GM23338 (cell line): Measurements from ENCODE around the gene GPD1. TPM values are rescaled to one million over a fixed set of nuclear protein-coding genes. Genes with fewer than 3 reads are reported as not detected.

Source experiments
- ATAC-seq: fragments of 200-7000 bp; cut with Tn5 transposase; 3 replicates; pipeline ENCODE4 v1.9.1; 2020
- DNase-seq: peaks from one replicate; pipeline ENCODE4 v3.0.0-alpha.2; 2015; ENCODE audit warnings: low spot score
- H2AFZ ChIP-seq: fragments of 200-600 bp; sonication (generic); 2 replicates; pipeline ENCODE4 v1.8.0; 2016; ENCODE audit warnings: antibody characterized with exemption, mild to moderate bottlenecking, moderate library complexity
- H3F3A ChIP-seq: fragments of 200-600 bp; sonication (generic); replicated peaks from 2 replicates; pipeline ENCODE4 v1.8.0; 2017; ENCODE audit warnings: antibody characterized with exemption, mixed run types, low read depth
- H3K27ac ChIP-seq: fragments of 200-600 bp; sonication (generic); 2 replicates; pipeline ENCODE4 v1.6.1; 2016; ENCODE audit warnings: low read depth
- H3K27me3 ChIP-seq: fragments of 200-600 bp; sonication (generic); 2 replicates; pipeline ENCODE4 v1.8.0; 2016; ENCODE audit warnings: mild to moderate bottlenecking, mixed run types, moderate library complexity; ENCODE audit not compliant: insufficient read depth
- H3K36me3 ChIP-seq: fragments of 200-600 bp; sonication (generic); 2 replicates; pipeline ENCODE4 v1.8.0; 2016; ENCODE audit warnings: mild to moderate bottlenecking; ENCODE audit not compliant: insufficient read depth
- H3K4me1 ChIP-seq: fragments of 200-600 bp; sonication (generic); 2 replicates; pipeline ENCODE4 v1.8.0; 2016; ENCODE audit warnings: mild to moderate bottlenecking, moderate library complexity; ENCODE audit not compliant: insufficient read depth
- H3K4me2 ChIP-seq: fragments of 200-600 bp; sonication (generic); 2 replicates; pipeline ENCODE4 v1.7.1; 2017; ENCODE audit warnings: mixed run types
- H3K4me3 ChIP-seq: fragments of 200-600 bp; sonication (generic); 2 replicates; pipeline ENCODE4 v1.6.1; 2016; ENCODE audit warnings: mixed run types
- H3K79me2 ChIP-seq: fragments of 200-600 bp; sonication (generic); replicated peaks from 2 replicates; pipeline ENCODE4 v1.8.0; 2017; ENCODE audit warnings: mild to moderate bottlenecking; ENCODE audit not compliant: insufficient read depth
- H3K9me2 ChIP-seq: fragments of 200-600 bp; sonication (generic); 2 replicates; pipeline ENCODE4 v1.8.0; 2017; ENCODE audit not compliant: insufficient read depth
- H4K20me1 ChIP-seq: fragments of 200-600 bp; sonication (generic); replicated peaks from 2 replicates; pipeline ENCODE4 v1.8.0; 2017; ENCODE audit warnings: mild to moderate bottlenecking; ENCODE audit not compliant: insufficient read depth
- H3K27ac Mint-ChIP-seq: 2 replicates; pipeline ENCODE4 v1.8.0; 2020; ENCODE audit warnings: inconsistent platforms, mild to moderate bottlenecking, moderate library complexity, mixed read lengths
- H3K27me3 Mint-ChIP-seq: 3 replicates; pipeline ENCODE4 v1.8.0; 2022; ENCODE audit warnings: low read depth, mild to moderate bottlenecking, moderate library complexity, mixed read lengths, inconsistent platforms; ENCODE audit not compliant: insufficient read depth, poor library complexity
- H3K36me3 Mint-ChIP-seq: 3 replicates; pipeline ENCODE4 v1.8.0; 2021; ENCODE audit warnings: low read depth, mild to moderate bottlenecking, inconsistent platforms, moderate library complexity, mixed read lengths
- H3K4me1 Mint-ChIP-seq: 3 replicates; pipeline ENCODE4 v1.8.0; 2020; ENCODE audit warnings: mild to moderate bottlenecking, inconsistent platforms, mixed read lengths
- H3K4me3 Mint-ChIP-seq: 3 replicates; pipeline ENCODE4 v1.8.0; 2021; ENCODE audit warnings: moderate library complexity, mild to moderate bottlenecking, inconsistent platforms, mixed read lengths
- H3K9me3 Mint-ChIP-seq: 3 replicates; pipeline ENCODE4 v1.8.0; 2020; ENCODE audit warnings: moderate library complexity, mild to moderate bottlenecking, inconsistent platforms, mixed read lengths
- CREB1 ChIP-seq: fragments of 250-450 bp; sonication (Bioruptor Pico); IDR thresholded peaks from 2 replicates; pipeline ENCODE4 v1.5.0; 2020; ENCODE audit warnings: low read depth, mild to moderate bottlenecking, moderate library complexity
- ETS1 ChIP-seq: IDR thresholded peaks from 2 replicates; pipeline ENCODE4 v1.6.1; 2016; ENCODE audit warnings: antibody characterized with exemption
- EZH2 ChIP-seq: fragments of 200-600 bp; sonication (generic); IDR thresholded peaks from one replicate; pipeline ENCODE4 v1.8.0; 2017; ENCODE audit warnings: antibody characterized with exemption, mild to moderate bottlenecking, low read depth; ENCODE audit not compliant: unreplicated experiment
- EZH2phosphoT487 ChIP-seq: fragments of 200-600 bp; sonication (generic); IDR thresholded peaks from one replicate; pipeline ENCODE4 v1.8.1; 2018; ENCODE audit warnings: antibody characterized with exemption; ENCODE audit not compliant: unreplicated experiment
- JUNB ChIP-seq: IDR thresholded peaks from one replicate; pipeline ENCODE4 v1.6.1; 2016; ENCODE audit warnings: antibody characterized with exemption; ENCODE audit not compliant: unreplicated experiment
- NANOG ChIP-seq: IDR thresholded peaks from 2 replicates; pipeline ENCODE4 v1.6.1; 2016; ENCODE audit warnings: antibody characterized with exemption, borderline replicate concordance
- POLR2AphosphoS5 ChIP-seq: IDR thresholded peaks from 2 replicates; pipeline ENCODE4 v1.6.1; 2016; ENCODE audit warnings: antibody characterized with exemption, low read depth
- REST ChIP-seq: IDR thresholded peaks from one replicate; pipeline ENCODE4 v1.6.1; 2018; ENCODE audit warnings: antibody characterized with exemption; ENCODE audit not compliant: unreplicated experiment
- STAT1 ChIP-seq: IDR thresholded peaks from one replicate; pipeline ENCODE4 v1.6.1; 2016; ENCODE audit warnings: antibody characterized with exemption; ENCODE audit not compliant: unreplicated experiment
- ZNF114 ChIP-seq: fragments of 250-450 bp; sonication (Bioruptor Pico); IDR thresholded peaks from 2 replicates; pipeline ENCODE4 v1.5.0; 2020; ENCODE audit warnings: mild to moderate bottlenecking, moderate library complexity
- ZNF331 ChIP-seq: fragments of 250-450 bp; sonication (Bioruptor Pico); IDR thresholded peaks from 2 replicates; pipeline ENCODE4 v1.5.0; 2020; ENCODE audit warnings: low read depth, mild to moderate bottlenecking, moderate library complexity
- polyA plus RNA-seq: library from polyadenylated mRNA; unstranded; fragments of >200 nt; fragmentation: Nextera tagmentation; extraction: Ambion mirVana; gene quantifications from 2 replicates; pipeline ENCODE4 v1.2.1, GENCODE V29; 2016
- total RNA-seq: library from RNA; depleted of rRNA; stranded (reverse); fragments of >200 nt; shearing (Covaris generic); gene quantifications from 2 replicates; pipeline ENCODE4 v1.2.3, GENCODE V29; 2014
- TF ChIP-seq, protein P1 (sequence below), 2 experiments: fragments of 200-600 bp in 1 of 2; sonication (generic) in 1 of 2; conservative IDR thresholded peaks; 2 replicates each; pipeline versions ENCODE4 v1.5.1 to v1.6.1; 2016 to 2017; ENCODE audit warnings: antibody characterized with exemption in 2 of 2, low read depth in 2 of 2, mild to moderate bottlenecking in 2 of 2, moderate library complexity in 1 of 2
- TF ChIP-seq, protein P2 (sequence below): fragments of 250-450 bp; sonication (Bioruptor Pico); IDR thresholded peaks from 2 replicates; pipeline ENCODE4 v1.5.0; 2020; ENCODE audit warnings: mild to moderate bottlenecking, moderate library complexity

Gene GPD1
- total and polyA plus RNA-seq, 2 experiments from 2014 or later = 0.36 to 0.45 TPM

- Mint-ChIP-seq H3K4me1 (peaks cover 31% of the 10 kb centered on the region), H3K27ac (no peak overlapping the region), H3K9me3 (no peaks in the 10 kb centered on the region), H3K36me3 (no peaks in the 10 kb centered on the region; the same call in 2 of the 3 replicates), H3K27me3 (peaks cover 16% of the 10 kb centered on the region), H3K4me3 (no peak overlapping the region)
- Histone ChIP-seq H3K27ac (no peak overlapping the region), H2AFZ (no peak overlapping the region), H4K20me1 (no peaks in the 10 kb centered on the region), H3K36me3 (no peaks in the 10 kb centered on the region), H3F3A (no peaks in the 10 kb centered on the region), H3K27me3 (no peaks in the 10 kb centered on the region), H3K79me2 (no peaks in the 10 kb centered on the region), H3K4me2 (no peak overlapping the region), H3K4me1 (0 out of 2 replicates have a peak, but pooled peaks cover 4% of the 10 kb centered on the region), H3K4me3 (no peak overlapping the region), H3K9me2 (no peaks in the 10 kb centered on the region)
- TF ChIP-seq CREB1 = no peak
- TF ChIP-seq ZNF114 (CRISPR knock-in tag) = no peak
- no peak for TF ChIP-seq STAT1
- TF ChIP-seq ZNF331 (CRISPR knock-in tag) = no peak
- TF ChIP-seq EZH2 = no peak
- TF ChIP-seq ETS1 = no peak
- no peak for TF ChIP-seq NANOG
- TF ChIP-seq JUNB = no peak
- TF ChIP-seq, protein P1, sequence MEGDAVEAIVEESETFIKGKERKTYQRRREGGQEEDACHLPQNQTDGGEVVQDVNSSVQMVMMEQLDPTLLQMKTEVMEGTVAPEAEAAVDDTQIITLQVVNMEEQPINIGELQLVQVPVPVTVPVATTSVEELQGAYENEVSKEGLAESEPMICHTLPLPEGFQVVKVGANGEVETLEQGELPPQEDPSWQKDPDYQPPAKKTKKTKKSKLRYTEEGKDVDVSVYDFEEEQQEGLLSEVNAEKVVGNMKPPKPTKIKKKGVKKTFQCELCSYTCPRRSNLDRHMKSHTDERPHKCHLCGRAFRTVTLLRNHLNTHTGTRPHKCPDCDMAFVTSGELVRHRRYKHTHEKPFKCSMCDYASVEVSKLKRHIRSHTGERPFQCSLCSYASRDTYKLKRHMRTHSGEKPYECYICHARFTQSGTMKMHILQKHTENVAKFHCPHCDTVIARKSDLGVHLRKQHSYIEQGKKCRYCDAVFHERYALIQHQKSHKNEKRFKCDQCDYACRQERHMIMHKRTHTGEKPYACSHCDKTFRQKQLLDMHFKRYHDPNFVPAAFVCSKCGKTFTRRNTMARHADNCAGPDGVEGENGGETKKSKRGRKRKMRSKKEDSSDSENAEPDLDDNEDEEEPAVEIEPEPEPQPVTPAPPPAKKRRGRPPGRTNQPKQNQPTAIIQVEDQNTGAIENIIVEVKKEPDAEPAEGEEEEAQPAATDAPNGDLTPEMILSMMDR (conservative IDR thresholded peaks at IDR 0.05; ENCODE audit: low read depth in 2 of 2) = no peak
- TF ChIP-seq, protein P2, sequence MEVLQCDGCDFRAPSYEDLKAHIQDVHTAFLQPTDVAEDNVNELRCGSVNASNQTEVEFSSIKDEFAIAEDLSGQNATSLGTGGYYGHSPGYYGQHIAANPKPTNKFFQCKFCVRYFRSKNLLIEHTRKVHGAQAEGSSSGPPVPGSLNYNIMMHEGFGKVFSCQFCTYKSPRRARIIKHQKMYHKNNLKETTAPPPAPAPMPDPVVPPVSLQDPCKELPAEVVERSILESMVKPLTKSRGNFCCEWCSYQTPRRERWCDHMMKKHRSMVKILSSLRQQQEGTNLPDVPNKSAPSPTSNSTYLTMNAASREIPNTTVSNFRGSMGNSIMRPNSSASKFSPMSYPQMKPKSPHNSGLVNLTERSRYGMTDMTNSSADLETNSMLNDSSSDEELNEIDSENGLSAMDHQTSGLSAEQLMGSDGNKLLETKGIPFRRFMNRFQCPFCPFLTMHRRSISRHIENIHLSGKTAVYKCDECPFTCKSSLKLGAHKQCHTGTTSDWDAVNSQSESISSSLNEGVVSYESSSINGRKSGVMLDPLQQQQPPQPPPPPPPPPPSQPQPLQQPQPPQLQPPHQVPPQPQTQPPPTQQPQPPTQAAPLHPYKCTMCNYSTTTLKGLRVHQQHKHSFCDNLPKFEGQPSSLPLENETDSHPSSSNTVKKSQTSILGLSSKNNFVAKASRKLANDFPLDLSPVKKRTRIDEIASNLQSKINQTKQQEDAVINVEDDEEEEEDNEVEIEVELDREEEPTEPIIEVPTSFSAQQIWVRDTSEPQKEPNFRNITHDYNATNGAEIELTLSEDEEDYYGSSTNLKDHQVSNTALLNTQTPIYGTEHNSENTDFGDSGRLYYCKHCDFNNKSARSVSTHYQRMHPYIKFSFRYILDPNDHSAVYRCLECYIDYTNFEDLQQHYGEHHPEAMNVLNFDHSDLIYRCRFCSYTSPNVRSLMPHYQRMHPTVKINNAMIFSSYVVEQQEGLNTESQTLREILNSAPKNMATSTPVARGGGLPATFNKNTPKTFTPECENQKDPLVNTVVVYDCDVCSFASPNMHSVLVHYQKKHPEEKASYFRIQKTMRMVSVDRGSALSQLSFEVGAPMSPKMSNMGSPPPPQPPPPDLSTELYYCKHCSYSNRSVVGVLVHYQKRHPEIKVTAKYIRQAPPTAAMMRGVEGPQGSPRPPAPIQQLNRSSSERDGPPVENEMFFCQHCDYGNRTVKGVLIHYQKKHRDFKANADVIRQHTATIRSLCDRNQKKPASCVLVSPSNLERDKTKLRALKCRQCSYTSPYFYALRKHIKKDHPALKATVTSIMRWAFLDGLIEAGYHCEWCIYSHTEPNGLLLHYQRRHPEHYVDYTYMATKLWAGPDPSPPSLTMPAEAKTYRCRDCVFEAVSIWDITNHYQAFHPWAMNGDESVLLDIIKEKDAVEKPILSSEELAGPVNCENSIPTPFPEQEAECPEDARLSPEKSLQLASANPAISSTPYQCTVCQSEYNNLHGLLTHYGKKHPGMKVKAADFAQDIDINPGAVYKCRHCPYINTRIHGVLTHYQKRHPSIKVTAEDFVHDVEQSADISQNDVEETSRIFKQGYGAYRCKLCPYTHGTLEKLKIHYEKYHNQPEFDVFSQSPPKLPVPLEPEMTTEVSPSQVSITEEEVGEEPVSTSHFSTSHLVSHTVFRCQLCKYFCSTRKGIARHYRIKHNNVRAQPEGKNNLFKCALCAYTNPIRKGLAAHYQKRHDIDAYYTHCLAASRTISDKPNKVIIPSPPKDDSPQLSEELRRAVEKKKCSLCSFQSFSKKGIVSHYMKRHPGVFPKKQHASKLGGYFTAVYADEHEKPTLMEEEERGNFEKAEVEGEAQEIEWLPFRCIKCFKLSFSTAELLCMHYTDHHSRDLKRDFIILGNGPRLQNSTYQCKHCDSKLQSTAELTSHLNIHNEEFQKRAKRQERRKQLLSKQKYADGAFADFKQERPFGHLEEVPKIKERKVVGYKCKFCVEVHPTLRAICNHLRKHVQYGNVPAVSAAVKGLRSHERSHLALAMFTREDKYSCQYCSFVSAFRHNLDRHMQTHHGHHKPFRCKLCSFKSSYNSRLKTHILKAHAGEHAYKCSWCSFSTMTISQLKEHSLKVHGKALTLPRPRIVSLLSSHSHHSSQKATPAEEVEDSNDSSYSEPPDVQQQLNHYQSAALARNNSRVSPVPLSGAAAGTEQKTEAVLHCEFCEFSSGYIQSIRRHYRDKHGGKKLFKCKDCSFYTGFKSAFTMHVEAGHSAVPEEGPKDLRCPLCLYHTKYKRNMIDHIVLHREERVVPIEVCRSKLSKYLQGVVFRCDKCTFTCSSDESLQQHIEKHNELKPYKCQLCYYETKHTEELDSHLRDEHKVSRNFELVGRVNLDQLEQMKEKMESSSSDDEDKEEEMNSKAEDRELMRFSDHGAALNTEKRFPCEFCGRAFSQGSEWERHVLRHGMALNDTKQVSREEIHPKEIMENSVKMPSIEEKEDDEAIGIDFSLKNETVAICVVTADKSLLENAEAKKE (CRISPR knock-in tag) = no peak
- TF ChIP-seq REST = no peak
- no peak for TF ChIP-seq POLR2AphosphoS5
- no peak for TF ChIP-seq EZH2phosphoT487
- ATAC-seq (no peak; the same call in 2 of the 3 replicates), DNase-seq (no peak)
Measured at GRCh38 chr12:50072198-50072907, 31.5 kb upstream of the GPD1 start.
